ENCODE data around the gene GUCA1A.

- TF ChIP-seq, protein P1, sequence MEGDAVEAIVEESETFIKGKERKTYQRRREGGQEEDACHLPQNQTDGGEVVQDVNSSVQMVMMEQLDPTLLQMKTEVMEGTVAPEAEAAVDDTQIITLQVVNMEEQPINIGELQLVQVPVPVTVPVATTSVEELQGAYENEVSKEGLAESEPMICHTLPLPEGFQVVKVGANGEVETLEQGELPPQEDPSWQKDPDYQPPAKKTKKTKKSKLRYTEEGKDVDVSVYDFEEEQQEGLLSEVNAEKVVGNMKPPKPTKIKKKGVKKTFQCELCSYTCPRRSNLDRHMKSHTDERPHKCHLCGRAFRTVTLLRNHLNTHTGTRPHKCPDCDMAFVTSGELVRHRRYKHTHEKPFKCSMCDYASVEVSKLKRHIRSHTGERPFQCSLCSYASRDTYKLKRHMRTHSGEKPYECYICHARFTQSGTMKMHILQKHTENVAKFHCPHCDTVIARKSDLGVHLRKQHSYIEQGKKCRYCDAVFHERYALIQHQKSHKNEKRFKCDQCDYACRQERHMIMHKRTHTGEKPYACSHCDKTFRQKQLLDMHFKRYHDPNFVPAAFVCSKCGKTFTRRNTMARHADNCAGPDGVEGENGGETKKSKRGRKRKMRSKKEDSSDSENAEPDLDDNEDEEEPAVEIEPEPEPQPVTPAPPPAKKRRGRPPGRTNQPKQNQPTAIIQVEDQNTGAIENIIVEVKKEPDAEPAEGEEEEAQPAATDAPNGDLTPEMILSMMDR (IDR thresholded peaks at IDR 0.05 in 2 of 3, conservative IDR thresholded peaks at IDR 0.05 in 1 of 3; ENCODE audit: borderline replicate concordance in 1 of 3, insufficient read depth in 1 of 3, low read depth in 2 of 3, low read length in 2 of 3) = no peak
- TF ChIP-seq RAD21 (IDR thresholded peaks at IDR 0.05; ENCODE audit: low read depth) (no peak), EZH2 (IDR thresholded peaks at IDR 0.05) (no peak), SRF (IDR thresholded peaks at IDR 0.05; ENCODE audit: low read depth) (no peak), EZH2phosphoT487 (IDR thresholded peaks at IDR 0.05; ENCODE audit: borderline replicate concordance) (no peak), POLR2A (IDR thresholded peaks at IDR 0.05; ENCODE audit: borderline replicate concordance, extremely low read depth, insufficient read depth, insufficient read length) (no peak), ZFX (IDR thresholded peaks at IDR 0.05) (no peak), SIN3A (IDR thresholded peaks at IDR 0.05; ENCODE audit: low read depth) (no peak), CBX3 (IDR thresholded peaks at IDR 0.05; ENCODE audit: low read depth) (no peak), POLR2AphosphoS5 (IDR thresholded peaks at IDR 0.05; ENCODE audit: low read depth, low read length) (no peak), YY1 (IDR thresholded peaks at IDR 0.05; ENCODE audit: extremely low read depth, insufficient replicate concordance, low read depth, low read length) (no peak)
- TF ChIP-seq, protein P2, sequence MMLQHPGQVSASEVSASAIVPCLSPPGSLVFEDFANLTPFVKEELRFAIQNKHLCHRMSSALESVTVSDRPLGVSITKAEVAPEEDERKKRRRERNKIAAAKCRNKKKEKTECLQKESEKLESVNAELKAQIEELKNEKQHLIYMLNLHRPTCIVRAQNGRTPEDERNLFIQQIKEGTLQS (IDR thresholded peaks at IDR 0.05) = no peak
- TF ChIP-seq, protein P3, sequence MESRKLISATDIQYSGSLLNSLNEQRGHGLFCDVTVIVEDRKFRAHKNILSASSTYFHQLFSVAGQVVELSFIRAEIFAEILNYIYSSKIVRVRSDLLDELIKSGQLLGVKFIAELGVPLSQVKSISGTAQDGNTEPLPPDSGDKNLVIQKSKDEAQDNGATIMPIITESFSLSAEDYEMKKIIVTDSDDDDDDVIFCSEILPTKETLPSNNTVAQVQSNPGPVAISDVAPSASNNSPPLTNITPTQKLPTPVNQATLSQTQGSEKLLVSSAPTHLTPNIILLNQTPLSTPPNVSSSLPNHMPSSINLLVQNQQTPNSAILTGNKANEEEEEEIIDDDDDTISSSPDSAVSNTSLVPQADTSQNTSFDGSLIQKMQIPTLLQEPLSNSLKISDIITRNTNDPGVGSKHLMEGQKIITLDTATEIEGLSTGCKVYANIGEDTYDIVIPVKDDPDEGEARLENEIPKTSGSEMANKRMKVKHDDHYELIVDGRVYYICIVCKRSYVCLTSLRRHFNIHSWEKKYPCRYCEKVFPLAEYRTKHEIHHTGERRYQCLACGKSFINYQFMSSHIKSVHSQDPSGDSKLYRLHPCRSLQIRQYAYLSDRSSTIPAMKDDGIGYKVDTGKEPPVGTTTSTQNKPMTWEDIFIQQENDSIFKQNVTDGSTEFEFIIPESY (IDR thresholded peaks at IDR 0.05; ENCODE audit: extremely low read depth, insufficient replicate concordance, low read length) = no peak
Measured at GRCh38 chr6:42137194-42137753, 35.9 kb upstream of the GUCA1A start.
